ENCODE data around the gene RAD9A.
"Not testable (repeated sequence)": the region's sequence is repeated elsewhere in the genome, so short reads cannot be mapped to it uniquely, and the experiment has no call there.

RAD9A gene

DNA sequence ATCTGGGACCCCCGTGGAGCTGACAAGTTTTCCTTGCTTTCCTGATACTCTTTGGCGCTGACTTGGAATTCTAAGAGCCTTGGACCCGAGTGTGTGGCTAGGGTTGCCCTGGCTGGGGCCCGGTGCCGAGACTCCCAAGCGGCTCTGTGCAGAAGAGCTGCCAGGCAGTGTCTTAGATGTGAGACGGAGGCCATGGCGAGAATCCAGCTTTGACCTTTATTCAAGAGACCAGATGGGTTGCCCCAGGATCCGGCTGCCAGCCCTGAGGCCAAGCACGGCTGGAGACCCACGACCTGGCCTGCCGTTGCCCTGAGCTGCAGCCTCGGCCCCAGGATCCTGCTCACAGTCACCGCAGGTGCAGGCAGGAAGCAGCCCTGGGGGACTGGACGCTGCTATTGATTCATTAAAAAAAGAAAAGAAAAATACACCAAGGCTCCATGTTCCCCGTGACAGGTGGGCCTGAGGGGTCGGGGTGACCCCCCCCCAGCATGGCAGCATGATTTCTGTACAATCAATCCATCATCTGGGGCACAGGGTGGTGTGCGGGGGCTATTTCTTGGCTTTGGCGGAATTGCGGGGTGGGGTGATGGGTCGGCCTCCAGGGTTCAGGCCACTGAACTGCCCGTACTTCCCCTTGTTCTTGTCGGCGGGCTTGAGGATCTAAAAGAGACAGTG lies 6.3 kb downstream of the RAD9A start:
- no peak for DNase-seq

DNA sequence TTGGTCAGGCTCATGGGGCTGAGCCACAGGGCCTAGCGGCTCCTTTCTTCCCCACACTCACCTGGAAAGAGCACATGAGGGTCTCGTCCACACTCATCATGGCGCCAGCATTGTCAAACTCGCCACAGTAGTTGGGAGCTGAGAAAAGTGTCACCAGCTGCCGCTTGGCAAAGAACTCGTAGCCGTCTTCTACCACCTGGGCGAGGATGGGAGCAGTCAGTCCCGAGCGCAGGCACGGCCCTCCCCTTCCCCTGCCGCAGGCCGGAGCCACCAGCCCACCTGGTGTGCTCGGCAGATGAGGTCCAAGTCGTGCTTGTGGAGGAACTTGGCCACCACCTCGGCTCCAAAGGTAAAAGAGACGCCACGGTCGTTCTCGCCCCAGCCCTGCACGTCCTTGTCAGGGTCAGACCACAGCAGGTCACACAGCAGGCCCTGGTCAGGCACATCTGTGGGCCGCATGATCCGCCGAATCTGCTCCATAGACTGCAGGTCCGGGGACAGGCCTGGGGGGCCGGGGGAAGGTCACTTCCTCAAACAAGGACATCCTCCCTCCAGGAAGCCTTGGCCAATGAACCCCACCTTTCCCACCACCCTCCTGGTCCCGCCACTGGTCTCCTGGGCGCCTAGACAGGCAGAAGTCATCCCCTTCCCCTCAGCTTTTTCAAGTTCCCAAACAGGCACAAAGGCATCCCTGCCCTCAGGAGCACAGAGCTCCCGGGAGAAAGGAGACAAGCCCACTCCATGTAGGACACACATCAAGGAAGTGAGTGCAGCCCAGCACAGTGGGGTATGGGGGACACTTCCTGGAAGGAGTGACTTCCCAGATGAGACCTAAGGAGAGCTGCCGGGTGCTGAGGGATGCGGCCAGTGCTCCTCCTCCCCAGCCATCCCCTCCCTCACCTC lies 7.1 kb downstream of the RAD9A start:
- DNase-seq, result no peak

DNA sequence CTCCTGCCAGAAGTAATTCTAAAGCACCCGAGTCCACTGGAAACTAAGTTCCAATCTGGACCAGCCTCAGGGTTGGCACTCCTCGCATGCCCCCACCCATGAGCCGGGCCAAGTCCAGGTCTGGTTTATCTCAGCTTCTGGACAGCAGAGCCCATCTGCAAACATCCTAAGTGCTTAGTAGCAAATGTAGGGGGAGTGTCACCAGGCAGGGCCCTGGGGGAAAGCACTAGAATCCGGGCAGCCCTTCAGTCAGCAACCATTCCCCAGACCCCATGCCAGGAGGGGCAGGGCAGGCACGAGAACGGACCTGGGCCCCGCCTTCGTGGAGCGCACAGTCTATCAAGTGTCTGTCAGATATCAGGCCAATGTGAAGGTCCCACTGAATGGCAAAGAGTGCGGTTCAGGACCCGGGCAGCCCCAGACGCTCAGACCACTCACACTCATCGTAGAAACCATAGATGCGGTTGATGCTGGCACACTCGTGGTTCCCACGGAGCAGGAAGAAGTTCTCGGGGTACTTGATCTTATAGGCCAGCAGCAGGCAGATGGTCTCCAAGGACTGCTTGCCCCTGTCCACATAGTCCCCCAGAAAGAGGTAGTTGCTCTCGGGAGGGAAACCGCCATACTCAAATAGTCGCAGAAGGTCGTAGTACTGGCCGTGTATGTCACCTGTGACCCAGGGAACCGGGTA lies 8.6 kb downstream of the RAD9A start:
- no peak for DNase-seq

DNA sequence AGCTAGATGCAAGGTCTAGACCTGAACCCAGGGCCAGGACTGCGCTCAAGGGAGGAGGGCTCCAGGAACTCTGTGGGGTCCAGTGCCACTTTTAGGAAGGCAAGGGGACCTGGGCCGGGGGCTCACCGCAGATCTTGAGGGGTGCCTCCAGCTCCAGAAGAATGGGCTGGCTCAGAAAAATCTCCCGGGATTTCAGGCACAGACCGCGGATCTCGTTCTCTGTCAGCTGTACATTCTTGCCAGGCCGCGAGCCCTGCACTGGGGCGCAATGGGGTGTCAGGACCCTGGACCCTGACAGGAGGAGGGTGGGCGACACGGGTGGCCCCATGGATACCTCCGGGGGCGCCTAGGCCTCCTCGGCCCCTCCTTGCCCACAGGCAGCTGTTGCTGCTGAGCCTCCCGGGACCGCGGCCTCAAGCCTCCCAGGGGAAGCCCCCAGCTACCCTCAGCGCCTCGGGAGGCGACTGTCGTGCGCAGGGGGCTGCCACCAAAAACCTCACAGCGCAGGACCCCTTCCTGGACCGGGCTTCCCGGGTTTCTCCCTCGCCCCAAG lies 9.2 kb downstream of the RAD9A start:
- DNase-seq, result no peak

DNA sequence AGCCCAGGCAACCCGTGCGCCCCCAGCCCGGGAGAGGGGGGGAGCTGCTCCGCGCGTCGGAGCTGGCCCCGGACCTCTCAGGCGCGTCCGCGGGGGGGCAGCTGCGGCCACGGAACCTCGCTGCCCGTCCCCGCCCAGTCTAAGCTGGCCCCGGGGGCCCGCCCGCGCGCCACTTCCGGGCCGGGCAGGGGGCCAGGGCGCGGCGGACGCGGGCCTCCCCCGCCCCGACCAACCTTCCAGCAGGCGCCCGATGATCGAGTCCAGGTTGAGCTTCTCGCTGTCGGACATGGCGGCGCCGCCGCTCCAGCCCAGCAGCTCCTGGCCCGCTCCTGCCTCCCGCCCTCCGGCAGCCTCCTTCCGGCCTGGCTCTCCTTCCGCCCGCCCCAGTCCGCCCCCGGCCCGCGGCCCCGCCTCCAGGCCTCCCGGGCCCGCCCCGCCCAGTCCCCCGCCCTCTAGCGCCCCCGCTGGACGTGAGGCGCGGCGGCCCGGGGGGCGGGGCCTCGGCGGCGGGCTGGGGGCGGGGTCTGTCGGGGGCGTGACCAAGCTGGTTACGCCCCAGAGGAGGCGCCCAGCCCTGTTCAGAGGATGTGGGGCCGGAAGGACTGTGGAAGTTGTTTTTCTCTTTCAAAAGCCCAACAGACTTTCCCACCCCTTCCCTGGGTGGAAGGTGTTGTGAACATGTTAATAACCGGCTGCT lies 9.9 kb downstream of the RAD9A start, which contains the start of gene PPP1CA:
TSS of gene PPP1CA (minus strand) at position 364 of the 697 bp plus-strand sequence. CDS start at position 288, 76 bp downstream.
- DNase-seq, result peak; percentile 34

DNA sequence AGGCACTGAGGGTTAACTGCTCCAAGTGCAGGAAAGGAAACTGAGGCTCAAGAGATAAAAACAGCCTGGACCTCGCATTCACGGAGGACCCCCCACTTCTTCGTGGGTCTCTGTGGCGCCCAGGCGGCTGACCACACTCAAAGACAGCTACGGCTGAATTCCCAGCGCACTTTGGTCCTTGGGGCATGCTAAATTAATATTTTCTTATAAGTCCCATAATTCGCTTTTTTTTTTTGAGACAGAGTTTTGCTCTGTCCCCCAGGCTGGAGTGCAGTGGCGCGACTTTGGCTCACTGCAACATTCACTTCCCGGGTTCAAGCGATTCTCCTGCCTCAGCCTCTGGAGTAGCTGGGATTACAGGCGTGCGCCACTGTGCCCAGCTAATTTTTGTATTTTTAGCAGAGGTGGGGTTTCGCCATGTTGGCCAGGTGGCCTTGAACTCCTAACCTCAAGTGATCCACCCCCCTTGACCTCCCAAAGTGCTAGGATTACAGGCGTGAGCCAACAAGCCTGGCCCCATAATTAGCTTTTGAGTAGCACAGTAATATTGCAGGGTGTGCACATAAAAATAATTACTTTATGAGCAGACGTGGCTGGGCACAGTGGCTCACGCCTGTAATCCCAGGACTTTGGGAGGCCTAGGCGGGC lies 10.5 kb downstream of the RAD9A start:
- DNase-seq, result not testable (repeated sequence)

DNA sequence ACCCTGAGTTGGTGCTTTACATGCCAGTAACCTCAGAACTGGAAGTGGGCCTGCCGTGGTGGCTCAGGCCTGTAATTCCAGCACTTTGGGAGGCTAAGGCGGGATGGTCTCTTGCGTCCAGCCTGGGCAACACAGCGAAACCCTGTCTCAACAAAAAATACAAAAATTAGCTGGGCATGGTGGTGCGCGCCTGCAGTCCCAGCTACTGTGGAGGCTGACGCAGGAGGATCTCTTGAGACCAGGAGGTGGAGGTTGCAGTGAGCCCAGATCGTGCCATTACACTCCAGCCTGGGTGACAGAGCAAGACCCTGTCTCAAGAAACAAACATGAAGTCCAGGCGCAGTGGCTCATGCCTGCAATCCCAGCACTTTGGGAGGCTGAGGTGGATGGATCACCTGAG lies 11.3 kb downstream of the RAD9A start:
- not testable (repeated sequence) for DNase-seq

DNA sequence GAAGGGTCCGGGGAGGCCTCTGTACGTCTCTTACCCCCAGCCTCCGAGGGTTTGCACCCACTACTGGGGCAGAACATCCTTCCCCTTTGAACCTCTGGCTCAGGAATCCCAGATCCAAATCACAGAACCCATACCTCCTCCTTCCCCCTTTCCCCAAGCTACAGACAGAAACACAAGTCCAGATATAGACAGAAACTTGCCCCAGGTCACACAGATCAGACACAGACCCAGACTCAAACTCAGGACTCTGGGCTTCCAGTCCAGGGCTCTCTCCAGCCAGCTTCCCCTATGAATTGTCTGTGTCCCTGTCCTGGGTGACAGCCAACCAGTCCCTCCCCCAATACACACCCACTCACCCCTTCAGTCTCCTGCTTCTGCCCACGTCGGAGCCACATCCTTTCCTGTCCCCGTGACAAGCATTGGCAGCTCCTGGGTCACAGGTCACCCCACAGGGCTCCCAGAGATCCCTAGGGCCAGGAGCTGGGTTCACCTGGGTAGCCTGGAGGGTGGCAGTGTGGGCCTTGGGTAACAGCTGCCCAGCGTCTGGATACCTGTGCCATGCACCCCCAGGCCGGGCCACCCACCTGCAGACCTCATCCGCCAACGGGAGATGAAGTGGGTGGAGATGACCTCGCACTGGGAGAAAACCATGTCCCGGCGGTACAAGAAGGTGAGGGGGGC lies 12.9 kb downstream of the RAD9A start:
- DNase-seq, result no peak

DNA sequence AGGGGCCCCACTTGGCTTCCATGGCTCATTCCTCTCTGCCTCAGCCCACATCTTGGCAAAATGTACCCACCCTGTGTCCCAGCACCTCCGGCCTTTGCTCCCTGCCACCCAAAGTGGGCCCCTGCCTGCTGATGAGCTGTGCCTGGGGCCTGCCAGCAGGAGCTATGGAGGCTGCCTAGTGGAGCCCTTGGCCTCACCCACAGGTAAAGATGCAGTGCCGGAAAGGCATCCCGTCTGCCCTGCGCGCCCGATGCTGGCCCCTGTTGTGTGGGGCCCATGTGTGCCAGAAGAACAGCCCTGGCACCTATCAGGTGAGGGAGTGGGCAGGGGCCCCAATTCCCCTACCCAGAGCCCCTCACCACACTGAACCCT lies 13.4 kb downstream of the RAD9A start:
- DNase-seq, result no peak

DNA sequence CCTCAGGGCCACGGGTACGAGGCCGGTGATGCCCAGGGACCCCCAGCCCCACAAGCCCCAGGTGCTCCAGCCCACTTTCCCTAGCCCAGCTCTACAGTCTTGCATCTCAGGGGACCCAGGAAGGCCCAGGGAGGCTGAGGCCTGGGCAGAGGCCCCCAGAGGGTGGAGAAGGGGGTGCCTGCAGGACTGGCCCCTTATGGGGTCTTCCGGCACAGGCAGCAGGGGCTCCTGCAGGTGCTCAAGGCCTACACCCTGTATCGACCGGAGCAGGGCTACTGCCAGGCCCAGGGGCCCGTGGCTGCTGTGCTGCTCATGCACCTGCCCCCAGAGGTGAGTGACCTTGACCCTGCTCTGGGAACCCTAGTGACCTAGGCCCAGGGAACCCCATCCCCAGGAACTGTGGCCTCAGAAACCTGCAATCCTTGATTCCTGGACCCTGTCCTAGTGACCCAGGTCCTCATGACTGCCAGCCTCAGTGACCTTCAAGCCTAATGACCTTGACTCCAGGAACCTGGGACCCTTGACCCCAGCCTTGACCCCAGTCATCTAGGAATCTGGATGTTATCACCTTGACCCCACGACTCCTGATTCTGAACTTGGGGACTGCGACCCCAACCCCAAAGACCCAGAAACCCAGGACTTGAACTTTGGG lies 14.0 kb downstream of the RAD9A start:
- no peak for DNase-seq

DNA sequence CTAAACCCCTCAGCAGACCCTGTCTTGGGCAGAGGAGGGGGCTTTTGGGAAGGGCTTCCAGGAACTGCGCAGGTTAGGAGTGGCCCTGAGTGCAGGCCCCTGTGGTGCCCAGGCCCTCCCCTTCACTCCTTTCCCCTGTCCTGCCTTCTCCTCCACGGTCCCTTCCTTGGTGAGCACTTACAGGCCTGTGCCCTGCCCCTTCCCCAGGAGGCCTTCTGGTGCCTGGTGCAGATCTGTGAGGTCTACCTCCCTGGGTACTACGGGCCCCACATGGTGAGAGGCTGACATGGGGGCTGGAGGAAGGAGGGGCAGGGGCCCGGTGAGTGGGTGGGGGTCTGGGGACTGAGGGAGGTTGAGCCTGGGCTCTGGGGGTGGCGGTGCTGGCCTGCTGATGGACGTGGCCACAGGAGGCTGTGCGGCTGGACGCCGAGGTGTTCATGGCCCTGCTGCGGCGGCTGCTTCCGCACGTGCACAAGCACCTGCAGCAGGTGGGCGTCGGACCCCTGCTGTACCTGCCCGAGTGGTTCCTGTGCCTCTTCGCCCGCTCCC lies 14.7 kb downstream of the RAD9A start:
- no peak for DNase-seq

DNA sequence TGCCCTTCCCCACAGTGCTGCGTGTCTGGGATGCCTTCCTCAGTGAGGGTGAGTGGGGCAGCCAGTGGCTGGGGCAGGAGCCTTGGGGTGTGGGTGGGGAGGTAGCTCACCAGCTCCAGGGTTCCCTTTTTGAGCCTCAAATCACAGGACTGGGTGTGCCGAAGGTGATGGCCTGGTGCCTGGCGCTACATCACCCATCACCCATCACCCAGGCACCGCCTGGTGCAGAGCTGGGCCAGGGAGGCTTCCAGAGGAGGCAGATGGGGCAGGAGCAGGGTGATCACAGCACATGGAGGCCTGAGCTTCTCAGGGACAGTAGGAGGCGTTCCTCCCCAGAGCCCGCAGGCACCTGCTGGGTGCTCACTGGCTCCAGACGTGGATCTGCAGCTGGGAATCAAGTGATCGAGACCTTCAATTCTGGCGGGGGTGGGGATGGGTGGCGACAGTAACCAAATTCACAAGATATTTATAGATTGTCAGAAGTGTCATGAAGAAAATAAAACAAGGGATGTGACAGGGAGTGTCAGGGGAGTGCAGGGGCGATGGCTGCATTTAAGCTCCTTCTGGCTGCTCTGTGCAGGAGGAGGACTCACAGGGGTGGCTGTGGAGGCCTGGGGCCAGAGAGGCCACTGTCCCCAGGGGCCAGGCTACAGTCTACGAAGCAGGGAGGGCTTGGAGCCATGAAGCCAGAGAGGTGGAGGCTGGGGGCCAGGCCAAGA lies 15.3 kb downstream of the RAD9A start:
- DNase-seq, result no peak

DNA sequence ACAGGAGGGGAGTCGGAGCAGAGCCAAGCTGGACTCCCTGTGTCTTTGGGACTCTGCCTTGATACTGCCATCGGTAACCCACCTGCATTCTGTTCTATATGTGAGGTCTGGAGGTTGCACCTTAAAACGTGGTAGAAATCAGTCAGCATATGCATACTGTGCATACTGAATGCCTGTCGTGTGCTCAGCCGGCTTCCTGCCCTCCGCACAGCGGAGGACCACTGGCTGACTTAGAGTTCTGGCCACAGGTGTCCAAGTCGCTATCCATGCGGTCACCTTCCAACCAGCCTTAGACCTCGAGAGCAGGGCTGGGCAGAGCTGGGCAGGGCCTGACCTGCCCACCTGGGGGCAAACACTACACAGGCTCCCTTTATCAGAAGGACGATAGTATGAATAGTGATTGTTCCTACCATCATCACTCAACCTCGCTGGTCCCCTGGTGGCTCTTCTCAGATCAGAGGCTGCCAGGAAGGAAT lies 15.9 kb downstream of the RAD9A start:
- DNase-seq, result no peak

DNA sequence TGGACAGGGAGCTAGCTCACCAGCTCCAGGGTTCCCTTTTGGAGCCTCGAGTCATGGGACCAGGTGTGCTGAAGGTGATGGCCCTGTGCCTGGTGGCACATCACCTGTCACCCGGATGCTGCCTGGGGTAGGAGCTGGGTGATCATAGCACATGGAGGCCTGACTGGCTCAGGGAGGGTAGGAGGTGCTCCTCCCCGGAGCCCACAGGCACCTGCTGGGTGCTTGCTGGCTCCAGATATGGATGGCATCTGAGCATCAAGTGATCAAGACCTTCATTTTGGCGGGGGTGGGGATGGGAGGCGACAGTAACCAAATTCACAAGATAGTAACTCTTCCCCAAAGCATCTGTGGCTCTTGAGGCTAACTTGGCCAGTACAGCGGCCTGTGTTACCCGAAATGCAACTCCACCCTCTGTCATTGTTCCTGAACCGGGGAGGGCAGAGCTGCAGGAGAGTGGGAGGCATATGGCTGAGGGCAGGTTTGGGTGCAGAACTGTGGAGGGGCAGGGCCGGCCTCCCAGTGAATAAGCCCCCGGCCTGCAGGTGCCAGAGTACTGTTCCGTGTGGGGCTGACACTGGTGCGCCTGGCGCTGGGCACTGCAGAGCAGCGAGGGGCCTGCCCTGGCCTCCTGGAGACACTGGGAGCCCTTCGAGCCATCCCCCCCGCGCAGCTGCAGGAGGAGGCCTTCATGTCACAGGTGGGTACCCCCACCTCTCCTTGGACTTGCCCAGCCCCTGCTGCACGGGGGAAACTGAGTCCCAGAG lies 16.8 kb downstream of the RAD9A start:
- DNase-seq, result no peak

DNA sequence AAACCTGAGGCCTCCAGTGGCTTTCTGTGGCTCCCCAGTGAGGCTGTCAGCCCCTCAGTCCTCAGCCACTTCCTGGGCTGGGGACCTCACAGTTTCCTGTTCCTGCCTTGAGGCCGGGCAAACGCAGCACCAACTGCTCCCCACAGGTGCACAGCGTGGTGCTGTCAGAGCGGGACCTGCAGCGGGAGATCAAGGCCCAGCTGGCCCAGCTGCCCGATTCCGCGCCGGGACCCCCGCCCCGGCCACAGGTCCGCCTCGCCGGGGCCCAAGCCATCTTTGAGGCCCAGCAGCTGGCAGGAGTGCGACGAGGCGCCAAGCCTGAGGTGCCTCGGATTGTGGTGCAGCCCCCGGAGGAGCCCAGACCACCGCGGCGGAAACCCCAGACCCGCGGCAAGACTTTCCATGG lies 17.5 kb downstream of the RAD9A start:
- DNase-seq, result no peak

DNA sequence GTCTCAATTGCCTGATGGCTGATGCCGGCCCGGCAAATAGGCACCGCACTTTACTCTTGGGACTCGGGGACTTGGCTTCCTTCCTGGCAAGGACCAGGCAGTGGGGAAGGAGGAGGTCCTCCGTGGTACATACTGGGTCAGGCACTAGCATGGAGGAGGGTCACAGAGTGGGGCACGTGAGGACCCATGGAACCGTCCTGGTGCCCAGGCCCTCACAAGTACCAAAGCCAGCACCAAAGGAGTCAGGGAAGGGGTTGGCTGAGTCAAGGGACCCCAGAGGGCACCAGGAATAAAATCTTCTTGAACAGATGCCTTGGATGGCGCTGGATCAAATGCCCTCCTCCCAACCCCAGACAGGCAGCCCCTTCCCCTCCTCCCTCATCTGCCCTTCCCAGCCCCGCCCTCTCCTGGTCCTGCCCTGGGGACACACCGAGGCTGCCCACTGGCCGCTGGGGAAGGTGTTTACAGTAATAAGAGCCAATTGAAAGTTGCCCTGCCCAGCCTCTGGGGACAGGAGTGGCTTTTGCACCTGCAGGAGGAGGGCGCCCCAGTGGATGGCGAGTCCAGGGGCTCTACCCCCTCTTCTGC lies 18.1 kb downstream of the RAD9A start:
- no peak for DNase-seq

DNA sequence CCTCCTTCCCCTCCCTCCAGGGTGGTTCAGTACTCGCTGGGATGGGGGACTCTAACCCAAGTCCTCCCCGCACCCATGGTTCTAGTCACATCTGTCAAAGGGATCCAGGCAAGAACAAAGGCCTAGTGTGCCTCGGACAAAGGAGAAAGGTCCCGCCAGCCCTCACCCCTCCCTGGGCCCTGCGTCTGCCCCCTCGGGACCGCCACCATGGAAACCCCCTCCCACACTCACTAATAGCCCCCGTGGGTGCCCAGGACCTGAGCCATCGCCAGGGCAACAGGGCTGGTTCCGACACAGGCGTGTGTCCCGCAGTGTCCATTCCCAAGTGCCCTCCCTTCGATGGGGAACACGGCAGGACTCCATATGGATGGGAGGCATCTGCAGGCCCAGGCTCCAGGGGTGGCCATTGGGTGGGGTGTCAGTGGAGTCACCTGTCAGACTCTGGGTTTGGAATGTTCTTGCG lies 18.6 kb downstream of the RAD9A start:
- DNase-seq, result no peak

DNA sequence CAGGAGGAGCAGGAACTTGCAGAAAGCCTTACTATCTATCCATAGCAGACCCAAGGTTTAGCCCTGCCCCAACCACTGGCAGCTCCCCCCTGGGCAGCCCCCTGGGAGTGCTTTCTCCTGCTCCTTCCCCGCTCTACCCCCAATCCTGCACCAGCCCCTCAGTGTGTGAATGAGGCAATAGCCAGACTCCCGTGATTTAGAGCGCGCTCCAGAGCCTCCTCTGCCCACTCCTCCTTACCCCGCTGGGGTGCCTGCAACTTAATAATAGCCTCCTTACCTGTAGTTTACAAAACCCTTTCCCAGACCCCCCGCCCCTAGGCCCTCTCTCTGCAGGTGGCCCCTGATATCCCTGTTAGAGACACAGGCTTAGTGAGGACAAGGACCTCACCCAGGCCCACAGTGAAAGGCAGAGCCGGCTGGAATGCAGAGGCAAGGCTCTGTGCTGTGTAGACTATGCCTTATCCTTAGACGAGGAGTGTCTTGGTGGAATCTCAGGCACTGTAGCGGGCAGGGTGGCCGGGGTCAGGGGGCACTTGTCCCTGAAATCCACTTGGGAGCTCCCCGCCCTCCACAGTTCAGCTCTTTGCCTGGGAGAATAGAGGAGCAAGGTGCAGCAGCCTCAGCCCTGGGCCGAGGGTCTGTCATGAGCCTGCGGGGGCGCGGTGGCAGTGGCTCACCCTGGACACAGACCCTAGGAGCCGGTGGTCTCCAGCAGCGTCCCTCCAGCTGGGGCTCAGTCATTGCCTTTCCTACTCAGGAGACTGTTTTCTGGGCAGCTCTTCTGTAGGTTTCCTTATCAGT lies 19.4 kb downstream of the RAD9A start:
- DNase-seq, result no peak

All from DMS 273 treated with DMSO at 0.1 percent for 48 hours (cell line).